ENCODE measurements around the gene AK9. TPM values are rescaled to one million over a fixed set of nuclear protein-coding genes. Genes with fewer than 3 reads are reported as not detected.

The AK9 gene
- total RNA-seq, 2 experiments from 2014 or later, result 3.5 to 5.2 TPM

GRCh38 chr6:109449795-109450673 lies 241.0 kb downstream of the AK9 start:
- H3K4me3 Mint-ChIP-seq, result no peak overlapping the region
- H3K36me3 Mint-ChIP-seq (ENCODE audit: low read depth), result peaks cover 10% of the 10 kb centered on the region
- H3K4me1 Mint-ChIP-seq, result peaks cover 28% of the 10 kb centered on the region
- ChIA-PET POLR2A (interaction anchor here (0.6 to 1.0 kb wide), 3 partner anchors 9 to 76 kb away, joined by 3 to 5 read pairs (median 3); no protein-coding TSS in a partner anchor), CTCF (interaction anchor here (1.4 kb wide), 1 partner anchor 8 kb away, joined by 3 read pairs; no protein-coding TSS in a partner anchor)
- no peaks in the 10 kb centered on the region for H3K9me3 Mint-ChIP-seq (ENCODE audit: low read depth)
- H3K27me3 Mint-ChIP-seq, result no peaks in the 10 kb centered on the region
- intact Hi-C loops (cut with DNase I, micrococcal nuclease), result no loop called here
- DNase-seq (peak; percentile 43), ATAC-seq (peak; percentile 60)
- no peak overlapping the region for H3K27ac Mint-ChIP-seq

- H3K27ac Mint-ChIP-seq, result no peak overlapping the region
- ChIA-PET CTCF (interaction anchor here (0.6 to 1.2 kb wide), 2 partner anchors 20 to 22 kb away, joined by 3 read pairs; no protein-coding TSS in a partner anchor), POLR2A (interaction anchor here (0.6 to 1.0 kb wide), 2 partner anchors 22 to 76 kb away, joined by 3 to 5 read pairs; no protein-coding TSS in a partner anchor)
- intact Hi-C loops (cut with DNase I, micrococcal nuclease), result no loop called here
- H3K27me3 Mint-ChIP-seq, result no peaks in the 10 kb centered on the region
- no peak overlapping the region for H3K4me3 Mint-ChIP-seq
- DNase-seq (no peak), ATAC-seq (no peak)
- H3K9me3 Mint-ChIP-seq (ENCODE audit: low read depth), result no peaks in the 10 kb centered on the region
- peaks cover 13% of the 10 kb centered on the region for H3K36me3 Mint-ChIP-seq (ENCODE audit: low read depth)
- peaks cover 24% of the 10 kb centered on the region for H3K4me1 Mint-ChIP-seq
Measured at GRCh38 chr6:109449064-109449794, 241.8 kb downstream of the AK9 start.

- Mint-ChIP-seq H3K4me3 (no peak overlapping the region), H3K27ac (peak overlapping the region; percentile 16), H3K9me3 (ENCODE audit: low read depth) (no peaks in the 10 kb centered on the region), H3K4me1 (peaks cover 18% of the 10 kb centered on the region), H3K36me3 (ENCODE audit: low read depth) (peaks cover 13% of the 10 kb centered on the region), H3K27me3 (no peaks in the 10 kb centered on the region)
- ATAC-seq (no peak), DNase-seq (no peak)
- intact Hi-C loops (cut with DNase I, micrococcal nuclease), result no loop called here
- POLR2A ChIA-PET, result no interaction called here
- CTCF ChIA-PET, result interaction anchor here (0.6 to 1.2 kb wide), 2 partner anchors 21 kb away, joined by 3 read pairs; no protein-coding TSS in a partner anchor
Measured at GRCh38 chr6:109448615-109449014, 242.4 kb downstream of the AK9 start.

- Mint-ChIP-seq H3K27ac (peak overlapping the region; percentile 17), H3K4me1 (peaks cover 15% of the 10 kb centered on the region), H3K9me3 (ENCODE audit: low read depth) (no peaks in the 10 kb centered on the region), H3K36me3 (ENCODE audit: low read depth) (peaks cover 17% of the 10 kb centered on the region), H3K27me3 (no peaks in the 10 kb centered on the region), H3K4me3 (no peak overlapping the region)
- intact Hi-C loops (cut with DNase I, micrococcal nuclease), result no loop called here
- ATAC-seq (no peak), DNase-seq (no peak)
- POLR2A ChIA-PET, result no interaction called here
- CTCF ChIA-PET, result interaction anchor here (1.2 kb wide), 1 partner anchor 20 kb away, joined by 3 read pairs; no protein-coding TSS in a partner anchor
Measured at GRCh38 chr6:109447878-109448555, 243.0 kb downstream of the AK9 start.

- intact Hi-C loops (cut with DNase I, micrococcal nuclease), result no loop called here
- H3K27ac Mint-ChIP-seq, result no peak overlapping the region
- ATAC-seq, result no peak
- peaks cover 22% of the 10 kb centered on the region for H3K36me3 Mint-ChIP-seq (ENCODE audit: low read depth)
- peaks cover 23% of the 10 kb centered on the region for H3K4me1 Mint-ChIP-seq
- H3K27me3 Mint-ChIP-seq, result no peaks in the 10 kb centered on the region
- no peaks in the 10 kb centered on the region for H3K9me3 Mint-ChIP-seq (ENCODE audit: low read depth)
- no peak overlapping the region for H3K4me3 Mint-ChIP-seq
- POLR2A ChIA-PET, result no interaction called here
- CTCF ChIA-PET, result no interaction called here
- DNase-seq, result no peak
Measured at GRCh38 chr6:109447087-109447486, 243.9 kb downstream of the AK9 start.

- Mint-ChIP-seq H3K27ac (no peak overlapping the region), H3K9me3 (ENCODE audit: low read depth) (no peaks in the 10 kb centered on the region), H3K36me3 (ENCODE audit: low read depth) (peaks cover 24% of the 10 kb centered on the region), H3K4me3 (no peak overlapping the region), H3K4me1 (peaks cover 29% of the 10 kb centered on the region), H3K27me3 (no peaks in the 10 kb centered on the region)
- POLR2A ChIA-PET, result no interaction called here
- intact Hi-C loops (cut with DNase I, micrococcal nuclease), result no loop called here
- ATAC-seq, result no peak
- CTCF ChIA-PET, result interaction anchor here (0.6 kb wide), 1 partner anchor 19 kb away, joined by 3 read pairs; no protein-coding TSS in a partner anchor
- no peak for DNase-seq
Measured at GRCh38 chr6:109446541-109446940, 244.5 kb downstream of the AK9 start.

- Mint-ChIP-seq H3K9me3 (ENCODE audit: low read depth) (no peaks in the 10 kb centered on the region), H3K27ac (no peak overlapping the region), H3K4me1 (peaks cover 31% of the 10 kb centered on the region), H3K36me3 (ENCODE audit: low read depth) (peaks cover 24% of the 10 kb centered on the region), H3K4me3 (no peak overlapping the region), H3K27me3 (no peaks in the 10 kb centered on the region)
- no peak for ATAC-seq
- ChIA-PET POLR2A (no interaction called here), CTCF (interaction anchor here (0.6 kb wide), 1 partner anchor 23 kb away, joined by 4 read pairs; no protein-coding TSS in a partner anchor)
- no peak for DNase-seq
- intact Hi-C loops (cut with DNase I, micrococcal nuclease), result no loop called here
Measured at GRCh38 chr6:109446072-109446471, 244.9 kb downstream of the AK9 start.

- Mint-ChIP-seq H3K4me3 (no peak overlapping the region), H3K27ac (no peak overlapping the region), H3K36me3 (ENCODE audit: low read depth) (peaks cover 20% of the 10 kb centered on the region), H3K9me3 (ENCODE audit: low read depth) (no peaks in the 10 kb centered on the region), H3K27me3 (no peaks in the 10 kb centered on the region), H3K4me1 (peaks cover 26% of the 10 kb centered on the region)
- intact Hi-C loops (cut with DNase I, micrococcal nuclease), result no loop called here
- POLR2A ChIA-PET, result interaction anchor here (1.0 to 1.4 kb wide), 2 partner anchors 12 to 64 kb away, joined by 3 to 4 read pairs; no protein-coding TSS in a partner anchor
- ATAC-seq, result no peak
- DNase-seq, result no peak
- CTCF ChIA-PET, result interaction anchor here (0.6 kb wide), 1 partner anchor 24 kb away, joined by 4 read pairs; no protein-coding TSS in a partner anchor
Measured at GRCh38 chr6:109445382-109445781, 245.6 kb downstream of the AK9 start.

- Mint-ChIP-seq H3K9me3 (ENCODE audit: low read depth) (no peaks in the 10 kb centered on the region), H3K27me3 (no peaks in the 10 kb centered on the region), H3K4me3 (no peak overlapping the region), H3K36me3 (ENCODE audit: low read depth) (peaks cover 20% of the 10 kb centered on the region), H3K4me1 (peaks cover 18% of the 10 kb centered on the region), H3K27ac (no peak overlapping the region)
- ChIA-PET POLR2A (no interaction called here), CTCF (interaction anchor here (0.6 to 3.2 kb wide), 5 partner anchors 10 to 98 kb away, joined by 3 to 25 read pairs (median 4); partner anchors contain the start of gene MICAL1)
- intact Hi-C loops (cut with DNase I, micrococcal nuclease), result loop anchor here (5.0 kb wide), 2 partner anchors 249 to 256 kb away; partner anchors contain the start of genes AK9 (in 2 of the 2) and FIG4 (in 2 of the 2)
- DNase-seq, result no peak
- ATAC-seq, result no peak
Measured at GRCh38 chr6:109443425-109443950, 247.5 kb downstream of the AK9 start.

All from activated CD4-positive, alpha-beta T cell treated with anti-CD3 and anti-CD28 coated beads for 36 hours (primary cell).